ENCODE measurements around the gene MUC5AC. TPM values are rescaled to one million over a fixed set of nuclear protein-coding genes. Genes with fewer than 3 reads are reported as not detected.

MUC5AC gene
- total RNA-seq, 1 donor from 2014 or later: not detected

DNA sequence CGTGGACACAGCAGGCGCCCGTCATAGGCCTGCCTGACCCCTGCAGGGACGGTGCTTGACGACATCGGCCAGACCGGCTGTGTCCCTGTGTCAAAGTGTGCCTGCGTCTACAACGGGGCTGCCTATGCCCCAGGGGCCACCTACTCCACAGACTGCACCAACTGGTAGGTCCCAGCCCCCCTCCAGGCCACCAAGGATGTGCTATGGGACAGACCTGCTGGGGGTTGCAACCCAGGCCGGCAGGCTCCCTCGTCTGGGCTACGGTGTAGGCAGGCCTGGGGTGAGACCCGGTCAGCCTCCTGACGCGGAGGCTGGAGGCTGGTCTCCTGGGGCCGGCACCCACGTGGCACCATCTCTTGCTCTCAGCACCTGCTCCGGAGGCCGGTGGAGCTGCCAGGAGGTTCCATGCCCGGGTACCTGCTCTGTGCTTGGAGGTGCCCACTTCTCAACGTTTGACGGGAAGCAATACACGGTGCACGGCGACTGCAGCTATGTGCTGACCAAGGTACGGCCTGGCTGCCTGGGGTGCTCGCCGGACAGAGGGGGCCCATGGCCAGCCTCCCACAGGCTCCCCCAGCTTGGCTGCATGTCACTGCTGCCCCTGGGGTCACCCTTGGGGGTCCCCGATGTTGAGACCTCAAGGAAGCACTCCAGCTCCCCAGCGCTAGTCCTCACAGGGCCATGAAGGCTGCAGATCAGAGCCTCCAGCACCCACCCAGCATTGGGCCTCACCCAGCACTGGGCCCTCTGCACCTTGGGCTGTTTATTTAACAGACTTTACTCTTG, 7.7 kb downstream of the MUC5AC start:
- intact Hi-C loops (cut with DNase I): no loop called here
- DNase-seq (ENCODE audit: extremely low spot score in 2 of 2): no peak
- no peaks in the 10 kb centered on the region for H3K4me1 ChIP-seq
- H3K9me3 ChIP-seq: no peaks in the 10 kb centered on the region
- no peak overlapping the region for H3K27ac ChIP-seq
- no peaks in the 10 kb centered on the region for H3K36me3 ChIP-seq
- no peak overlapping the region for H3K4me3 ChIP-seq
- TF ChIP-seq POLR2AphosphoS5 (IDR thresholded peaks at IDR 0.05; ENCODE audit: insufficient read depth in 1 of 2, low read depth in 1 of 2): no peak
- no peak for TF ChIP-seq CTCF (IDR thresholded peaks at IDR 0.05)
- TF ChIP-seq POLR2A (IDR thresholded peaks at IDR 0.05): no peak
- no peaks in the 10 kb centered on the region for H3K27me3 ChIP-seq

- H3K4me3 ChIP-seq: no peak overlapping the region
- H3K9me3 ChIP-seq: no peaks in the 10 kb centered on the region
- intact Hi-C loops (cut with DNase I): no loop called here
- no peaks in the 10 kb centered on the region for H3K4me1 ChIP-seq
- TF ChIP-seq CTCF (IDR thresholded peaks at IDR 0.05) (no peak), POLR2A (IDR thresholded peaks at IDR 0.05) (no peak), POLR2AphosphoS5 (IDR thresholded peaks at IDR 0.05; ENCODE audit: insufficient read depth in 1 of 2, low read depth in 1 of 2) (no peak)
- H3K27ac ChIP-seq: no peak overlapping the region
- no peak for DNase-seq (ENCODE audit: extremely low spot score in 2 of 2)
- no peaks in the 10 kb centered on the region for H3K36me3 ChIP-seq
- no peaks in the 10 kb centered on the region for H3K27me3 ChIP-seq
Measured at GRCh38 chr11:1167256-1167655, 9.5 kb downstream of the MUC5AC start.

- Histone ChIP-seq H3K27ac (no peak overlapping the region), H3K4me1 (no peaks in the 10 kb centered on the region), H3K27me3 (no peaks in the 10 kb centered on the region), H3K36me3 (no peaks in the 10 kb centered on the region), H3K9me3 (no peaks in the 10 kb centered on the region), H3K4me3 (no peak overlapping the region)
- no peak for DNase-seq (ENCODE audit: extremely low spot score in 2 of 2)
- intact Hi-C loops (cut with DNase I): no loop called here
- TF ChIP-seq POLR2A (IDR thresholded peaks at IDR 0.05) (no peak), CTCF (IDR thresholded peaks at IDR 0.05) (no peak), POLR2AphosphoS5 (IDR thresholded peaks at IDR 0.05; ENCODE audit: insufficient read depth in 1 of 2, low read depth in 1 of 2) (no peak)
Measured at GRCh38 chr11:1167751-1168231, 10.0 kb downstream of the MUC5AC start.

DNA sequence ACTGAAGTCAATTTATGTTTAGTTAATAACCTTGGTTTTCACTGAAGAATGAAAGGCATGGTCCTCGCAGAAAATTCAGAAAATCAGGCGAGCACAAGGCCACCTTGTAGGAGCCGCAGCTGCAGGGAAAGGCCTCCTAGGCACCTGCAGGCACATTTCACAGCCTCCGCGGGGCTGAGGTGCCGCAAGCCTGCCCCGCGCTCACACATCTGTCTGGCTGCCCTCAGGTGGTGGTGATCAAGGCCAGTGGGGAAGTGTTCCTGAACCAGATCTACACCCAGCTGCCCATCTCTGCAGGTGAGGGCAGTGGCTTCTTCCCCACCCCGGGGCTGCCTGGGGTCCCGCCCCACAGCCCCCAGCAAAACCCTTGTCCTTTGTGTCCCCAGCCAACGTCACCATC, 10.5 kb downstream of the MUC5AC start:
- Histone ChIP-seq H3K27ac (no peak overlapping the region), H3K27me3 (no peaks in the 10 kb centered on the region), H3K4me1 (no peaks in the 10 kb centered on the region), H3K36me3 (no peaks in the 10 kb centered on the region), H3K4me3 (no peak overlapping the region), H3K9me3 (no peaks in the 10 kb centered on the region)
- no peak for DNase-seq (ENCODE audit: extremely low spot score in 2 of 2)
- TF ChIP-seq POLR2A (IDR thresholded peaks at IDR 0.05): no peak
- TF ChIP-seq POLR2AphosphoS5 (IDR thresholded peaks at IDR 0.05; ENCODE audit: insufficient read depth in 1 of 2, low read depth in 1 of 2): no peak
- no peak for TF ChIP-seq CTCF (IDR thresholded peaks at IDR 0.05)
- intact Hi-C loops (cut with DNase I): no loop called here

DNA sequence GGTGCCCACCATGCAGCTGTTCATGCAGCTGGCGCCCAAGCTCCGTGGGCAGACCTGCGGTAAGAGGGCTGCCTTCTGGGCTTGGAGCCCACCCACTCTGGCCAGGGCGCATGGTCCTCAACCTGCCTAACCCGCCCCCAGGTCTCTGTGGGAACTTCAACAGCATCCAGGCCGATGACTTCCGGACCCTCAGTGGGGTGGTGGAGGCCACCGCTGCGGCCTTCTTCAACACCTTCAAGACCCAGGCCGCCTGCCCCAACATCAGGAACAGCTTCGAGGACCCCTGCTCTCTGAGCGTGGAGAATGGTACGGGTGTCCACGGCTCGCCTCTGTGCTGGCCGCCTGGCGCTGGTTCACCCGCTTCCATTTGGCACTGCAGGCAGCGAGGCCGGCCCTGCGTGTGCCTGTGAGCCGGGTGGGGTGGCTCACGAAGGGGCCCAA, 11.0 kb downstream of the MUC5AC start:
- Histone ChIP-seq H3K36me3 (no peaks in the 10 kb centered on the region), H3K27ac (no peak overlapping the region), H3K4me3 (no peak overlapping the region), H3K4me1 (no peaks in the 10 kb centered on the region), H3K27me3 (no peaks in the 10 kb centered on the region), H3K9me3 (no peaks in the 10 kb centered on the region)
- no peak for DNase-seq (ENCODE audit: extremely low spot score in 2 of 2)
- TF ChIP-seq POLR2AphosphoS5 (IDR thresholded peaks at IDR 0.05; ENCODE audit: insufficient read depth in 1 of 2, low read depth in 1 of 2) (no peak), POLR2A (IDR thresholded peaks at IDR 0.05) (no peak), CTCF (IDR thresholded peaks at IDR 0.05) (no peak)
- intact Hi-C loops (cut with DNase I): no loop called here
